SK-N-SH (cell line): ENCODE measurements around the gene ADRA2B. TPM values are rescaled to one million over a fixed set of nuclear protein-coding genes. Genes with fewer than 3 reads are reported as not detected.

ENCODE experiments used
- CTCF ChIA-PET: fragments of 300-600, 350-600 bp; formaldehyde crosslinking; extraction: SDS; loops from one replicate; lab custom pipeline; 2021; lab: Yijun Ruan, JAX
- POLR2A ChIA-PET: fragments of 350-600 bp; sonication (Branson Sonifier 250); formaldehyde crosslinking; extraction: SDS; loops from one replicate; lab custom pipeline; 2020; ENCODE audit warnings: antibody characterized with exemption, inconsistent platforms; lab: Yijun Ruan, JAX
- DNase-seq: peaks from one replicate; pipeline ENCODE4 v3.0.0; 2012
- H2AFZ ChIP-seq: fragments of 200-600 bp; sonication (generic); 2 replicates; pipeline ENCODE4 v1.8.1; 2016; ENCODE audit warnings: antibody characterized with exemption, mild to moderate bottlenecking, low read depth
- H3F3A ChIP-seq: fragments of 200-600 bp; sonication (generic); replicated peaks from 2 replicates; pipeline ENCODE3; 2016; ENCODE audit warnings: antibody characterized with exemption, mild to moderate bottlenecking; ENCODE audit not compliant: insufficient read depth
- H3K27ac ChIP-seq, 2 experiments: fragments of 200-500 bp in 1 of 2; fragments of 200-600 bp in 1 of 2; sonication (Bioruptor generic) in 1 of 2; sonication (generic), shearing (Covaris generic) in 1 of 2; 2 replicates each; pipeline versions ENCODE4 v1.5.1 to v1.6.1; 2014 to 2016; ENCODE audit warnings: low read depth in 2 of 2, inconsistent platforms in 1 of 2, low read length in 1 of 2, mild to moderate bottlenecking in 1 of 2, mixed read lengths in 1 of 2
- H3K27me3 ChIP-seq: fragments of 200-600 bp; sonication (generic), shearing (Covaris generic); 2 replicates; pipeline ENCODE4 v1.6.1; 2016; ENCODE audit warnings: mixed run types; ENCODE audit not compliant: insufficient read depth
- H3K36me3 ChIP-seq, 2 experiments: fragments of 200-500 bp in 1 of 2; fragments of 200-600 bp in 1 of 2; sonication (Bioruptor generic) in 1 of 2; sonication (generic) in 1 of 2; replicated peaks in 1 of 2; 2 replicates each; pipeline versions ENCODE3 to v1.5.1; 2014 to 2016; ENCODE audit warnings: low read length in 1 of 2, mild to moderate bottlenecking in 1 of 2; ENCODE audit not compliant: insufficient read depth in 2 of 2, control insufficient read depth in 1 of 2
- H3K4me1 ChIP-seq, 2 experiments: fragments of 200-500 bp in 1 of 2; fragments of 200-600 bp in 1 of 2; sonication (Bioruptor generic) in 1 of 2; sonication (generic), shearing (Covaris generic) in 1 of 2; 2 replicates each; pipeline versions ENCODE4 v1.5.1 to v1.6.1; 2014 to 2016; ENCODE audit warnings: low read depth in 1 of 2, low read length in 1 of 2, mixed run types in 1 of 2; ENCODE audit not compliant: insufficient read depth in 2 of 2, control insufficient read depth in 1 of 2
- H3K4me2 ChIP-seq: fragments of 200-600 bp; sonication (generic), shearing (Covaris generic); 2 replicates; pipeline ENCODE4 v1.6.1; 2017; ENCODE audit warnings: mixed run types
- H3K4me3 ChIP-seq, 2 experiments: fragments of 200-500 bp in 1 of 2; fragments of 200-600 bp in 1 of 2; sonication (Bioruptor generic) in 1 of 2; sonication (generic), shearing (Covaris generic) in 1 of 2; 2 replicates each; pipeline versions ENCODE4 v1.5.1 to v1.8.1; 2014 to 2016; ENCODE audit warnings: low read depth in 2 of 2, inconsistent platforms in 1 of 2, low read length in 1 of 2, mild to moderate bottlenecking in 1 of 2, mixed read lengths in 1 of 2, moderate library complexity in 1 of 2
- H3K79me2 ChIP-seq: fragments of 200-600 bp; sonication (generic); 2 replicates; pipeline ENCODE4 v1.8.1; 2017; ENCODE audit warnings: mild to moderate bottlenecking; ENCODE audit not compliant: insufficient read depth
- H3K9ac ChIP-seq: fragments of 200-600 bp; sonication (generic); 2 replicates; pipeline ENCODE4 v1.6.1; 2017; ENCODE audit warnings: mixed run types
- H3K9me2 ChIP-seq: fragments of 200-600 bp; sonication (generic); 2 replicates; pipeline ENCODE4 v1.6.1; 2017; ENCODE audit warnings: mixed run types
- H3K9me3 ChIP-seq: fragments of 200-600 bp; sonication (generic); 2 replicates; pipeline ENCODE4 v1.6.1; 2017; ENCODE audit warnings: mixed run types, mild to moderate bottlenecking, moderate library complexity
- H4K20me1 ChIP-seq: fragments of 200-600 bp; sonication (generic); 2 replicates; pipeline ENCODE4 v1.6.1; 2017; ENCODE audit warnings: mild to moderate bottlenecking, mixed run types; ENCODE audit not compliant: insufficient read depth
- CTCF ChIP-seq: fragments of 200-600 bp; sonication (generic); IDR thresholded peaks from 2 replicates; pipeline ENCODE4 v1.6.1; 2017; ENCODE audit warnings: antibody characterized with exemption, mild to moderate bottlenecking, moderate library complexity
- GABPA ChIP-seq: IDR thresholded peaks from 2 replicates; pipeline ENCODE4 v1.4.0; 2012; ENCODE audit warnings: low read depth, mild to moderate bottlenecking
- GATA2 ChIP-seq: sonication (generic); formaldehyde crosslinking; IDR thresholded peaks from 2 replicates; pipeline ENCODE4 v1.5.0; 2020; ENCODE audit warnings: mild to moderate bottlenecking, missing genetic modification reagents
- JUND ChIP-seq: IDR thresholded peaks from 2 replicates; pipeline ENCODE4 v1.4.0; 2012
- MAX ChIP-seq: IDR thresholded peaks from 2 replicates; pipeline ENCODE4 v1.4.0; 2012; ENCODE audit warnings: low read depth
- MEF2A ChIP-seq: IDR thresholded peaks from 2 replicates; pipeline ENCODE4 v1.4.0; 2012; ENCODE audit warnings: low read depth, borderline replicate concordance
- NFIC ChIP-seq: IDR thresholded peaks from 2 replicates; pipeline ENCODE4 v1.4.0; 2012; ENCODE audit warnings: borderline replicate concordance
- PBX3 ChIP-seq: IDR thresholded peaks from 2 replicates; pipeline ENCODE4; 2012
- POLR2AphosphoS5 ChIP-seq: IDR thresholded peaks from 2 replicates; pipeline ENCODE4 v1.6.1; 2012; ENCODE audit warnings: low read depth, low read length
- RCOR1 ChIP-seq: fragments of 150-350 bp; IDR thresholded peaks from 2 replicates; pipeline ENCODE4 v1.6.1; 2017; ENCODE audit warnings: antibody characterized with exemption, low read length
- SIN3A ChIP-seq: IDR thresholded peaks from 2 replicates; pipeline ENCODE4 v1.6.1; 2012; ENCODE audit warnings: low read depth, mild to moderate bottlenecking, low read length, moderate library complexity, borderline replicate concordance
- SMC3 ChIP-seq: IDR thresholded peaks from 2 replicates; pipeline ENCODE4 v1.6.1; 2012; ENCODE audit warnings: low read depth, low read length, improper control_type of control experiment
- TAF1 ChIP-seq: IDR thresholded peaks from 2 replicates; pipeline ENCODE4 v1.6.1; 2012; ENCODE audit warnings: low read depth, mild to moderate bottlenecking, low read length, moderate library complexity, borderline replicate concordance
- USF2 ChIP-seq: fragments of 150-350 bp; IDR thresholded peaks from 2 replicates; pipeline ENCODE4 v1.6.1; 2017; ENCODE audit warnings: antibody characterized with exemption, low read length, low read depth, borderline replicate concordance
- YY1 ChIP-seq: IDR thresholded peaks from 2 replicates; pipeline ENCODE4 v1.4.0; 2012; ENCODE audit warnings: low read depth, mild to moderate bottlenecking
- WGBS: methylation state at CpG from one replicate; pipeline ENCODE4 v1.1.6; 2017; ENCODE audit warnings: low lambda C conversion rate; 5-methylcytosine and 5-hydroxymethylcytosine counted together
- polyA plus RNA-seq, 3 experiments: library from polyadenylated mRNA; depleted of rRNA; stranded (reverse); fragments of >200 nt; gene quantifications; 2 replicates each; pipeline ENCODE4 v1.2.3, GENCODE V29; 2012

The ADRA2B gene
- polyA plus RNA-seq, 1 of the 3 experiments (the other 2 are of a cell fraction), result not detected

GRCh38 chr2:96075199-96075771, 41.1 kb downstream of the ADRA2B start:
- no peak overlapping the region for H3K27ac ChIP-seq
- H4K20me1 ChIP-seq, result no peaks in the 10 kb centered on the region
- no peaks in the 10 kb centered on the region for H3F3A ChIP-seq
- no peak overlapping the region for H3K4me3 ChIP-seq
- TF ChIP-seq SMC3 (no peak), CTCF (no peak), SIN3A (no peak), PBX3 (no peak), MAX (no peak), TAF1 (no peak), JUND (no peak), GABPA (no peak), RCOR1 (no peak), POLR2AphosphoS5 (no peak), YY1 (no peak), USF2 (no peak), GATA2 (CRISPR knock-in tag) (no peak), MEF2A (no peak), NFIC (no peak)
- no peaks in the 10 kb centered on the region for H3K9me2 ChIP-seq
- H2AFZ ChIP-seq, result no peak overlapping the region
- H3K27me3 ChIP-seq, result no peaks in the 10 kb centered on the region
- no peaks in the 10 kb centered on the region for H3K36me3 ChIP-seq
- ChIA-PET CTCF (interaction anchor here (0.8 to 2.1 kb wide), 5 partner anchors 36 to 83 kb away, joined by 3 to 9 read pairs (median 5); partner anchors contain the start of genes ADRA2B and ASTL), POLR2A (no interaction called here)
- H3K9me3 ChIP-seq, result no peaks in the 10 kb centered on the region; the same call in 1 of the 2 replicates
- H3K4me2 ChIP-seq, result no peak overlapping the region
- H3K9ac ChIP-seq, result no peak overlapping the region
- DNase-seq, result no peak
- no peaks in the 10 kb centered on the region for H3K79me2 ChIP-seq
- H3K4me1 ChIP-seq, result peaks cover 0 to 16% of the 10 kb centered on the region in 2 experiments; a peak in 1 of 4 replicates
- WGBS, result 35% methylated on average over 2 of the region's 2 CpGs
